Measurements from ENCODE around the gene MAP2K3. TPM values are rescaled to one million over a fixed set of nuclear protein-coding genes. Genes with fewer than 3 reads are reported as not detected.

MAP2K3 gene
- total RNA-seq, 4 donors from 2014 or later = 44.4 to 148 (median 59.6) TPM

GRCh38 chr17:21279198-21279535 lies 5.3 kb upstream of the MAP2K3 start:
- TF ChIP-seq CTCF (IDR thresholded peaks at IDR 0.05) = no peak
- no peak for TF ChIP-seq EP300 (IDR thresholded peaks at IDR 0.05; ENCODE audit: low read depth)
- intact Hi-C loops (cut with DNase I; ENCODE audit: low total_unique reads) (no loop called here), in situ Hi-C loops (cut with MboI; ENCODE audit: low pct_ligation_motif_present in 1 of 4, low pct_unique_long_range_greater_than_20kb in 1 of 4, low sequenced_read_pairs in 3 of 4) (loop anchor here in 2 of 4 donors (10.0 kb wide), 1 partner anchor 64 kb away; the partner anchor contains the start of gene TMEM11 (in 2 of the 2))
- Histone ChIP-seq H3K4me3 (no peak overlapping the region), H3K9me3 (no peaks in the 10 kb centered on the region), H3K27me3 (no peaks in the 10 kb centered on the region), H3K4me1 (peaks cover 6 to 33% (median 22%) of the 10 kb centered on the region in 4 donors), H3K27ac (peak overlapping the region in 1 of 4 donors; percentile 39), H3K36me3 (no peaks in the 10 kb centered on the region)
- WGBS, 2 donors (ENCODE audit: low coverage in 1 of 2) = 75 to 83% methylated on average over 6 of the region's 6 CpGs
- DNase-seq = no peak

- Histone ChIP-seq H3K27me3 (no peaks in the 10 kb centered on the region), H3K27ac (no peak overlapping the region), H3K4me3 (no peak overlapping the region), H3K9me3 (no peaks in the 10 kb centered on the region), H3K36me3 (no peaks in the 10 kb centered on the region), H3K4me1 (peaks cover 6 to 33% (median 23%) of the 10 kb centered on the region in 4 donors)
- DNase-seq = no peak
- intact Hi-C loops (cut with DNase I; ENCODE audit: low total_unique reads) = no loop called here
- TF ChIP-seq POLR2A (IDR thresholded peaks at IDR 0.05) = no peak
- no peak for TF ChIP-seq EP300 (IDR thresholded peaks at IDR 0.05; ENCODE audit: low read depth)
- no peak for TF ChIP-seq CTCF (IDR thresholded peaks at IDR 0.05)
- no peak for TF ChIP-seq POLR2AphosphoS5 (IDR thresholded peaks at IDR 0.05)
- 70 to 85% methylated on average over 2 to 6 of the region's 6 CpGs for WGBS, 2 donors (ENCODE audit: low coverage in 1 of 2)
- in situ Hi-C loops (cut with MboI; ENCODE audit: low pct_ligation_motif_present in 1 of 4, low pct_unique_long_range_greater_than_20kb in 1 of 4, low sequenced_read_pairs in 3 of 4) = loop anchor here in 2 of 4 donors (10.0 kb wide), 1 partner anchor 65 kb away; the partner anchor contains the start of gene TMEM11 (in 2 of the 2)
These were observed 4.9 kb upstream of the MAP2K3 start for GRCh38 chr17:21279582-21279981.

GRCh38 chr17:21280081-21280518 lies 4.4 kb upstream of the MAP2K3 start:
- TF ChIP-seq POLR2AphosphoS5 (IDR thresholded peaks at IDR 0.05) = no peak
- peak; percentile 95 to 98 (median 96) for TF ChIP-seq CTCF (IDR thresholded peaks at IDR 0.05)
- no peak for TF ChIP-seq EP300 (IDR thresholded peaks at IDR 0.05; ENCODE audit: low read depth)
- TF ChIP-seq POLR2A (IDR thresholded peaks at IDR 0.05) = no peak
- in situ Hi-C loops (cut with MboI; ENCODE audit: low pct_ligation_motif_present in 1 of 4, low pct_unique_long_range_greater_than_20kb in 1 of 4, low sequenced_read_pairs in 3 of 4) = no loop called here
- WGBS, 2 donors (ENCODE audit: low coverage in 1 of 2) = 22% methylated on average over 10 of the region's 10 CpGs; no CpG with 5 or more reads in 1 of the 2 donors
- no peaks in the 10 kb centered on the region for H3K36me3 ChIP-seq
- intact Hi-C loops (cut with DNase I; ENCODE audit: low total_unique reads) = loop anchor here (2.0 to 10.0 kb wide), 2 partner anchors 27 to 235 kb away; partner anchors contain the start of gene NATD1
- peaks cover 2 to 30% (median 22%) of the 10 kb centered on the region in 4 donors for H3K4me1 ChIP-seq
- no peak overlapping the region for H3K4me3 ChIP-seq
- peak; percentile 92 for DNase-seq
- no peaks in the 10 kb centered on the region for H3K27me3 ChIP-seq
- no peaks in the 10 kb centered on the region for H3K9me3 ChIP-seq
- no peak overlapping the region for H3K27ac ChIP-seq

GRCh38 chr17:21282231-21282630 lies 2.3 kb upstream of the MAP2K3 start:
- Histone ChIP-seq H3K4me1 (peaks cover 7 to 34% (median 25%) of the 10 kb centered on the region in 4 donors), H3K4me3 (no peak overlapping the region), H3K36me3 (no peaks in the 10 kb centered on the region), H3K27ac (peak overlapping the region; percentile 98 to 99 (median 98)), H3K27me3 (no peaks in the 10 kb centered on the region), H3K9me3 (no peaks in the 10 kb centered on the region)
- peak in 2 of 3 donors; percentile 12 to 14 for TF ChIP-seq POLR2AphosphoS5 (IDR thresholded peaks at IDR 0.05)
- no peak for TF ChIP-seq EP300 (IDR thresholded peaks at IDR 0.05; ENCODE audit: low read depth)
- no peak for TF ChIP-seq POLR2A (IDR thresholded peaks at IDR 0.05)
- DNase-seq = no peak
- in situ Hi-C loops (cut with MboI; ENCODE audit: low pct_ligation_motif_present in 1 of 4, low pct_unique_long_range_greater_than_20kb in 1 of 4, low sequenced_read_pairs in 3 of 4) = no loop called here
- intact Hi-C loops (cut with DNase I; ENCODE audit: low total_unique reads) = loop anchor here (10.0 kb wide), 1 partner anchor 233 kb away; no protein-coding TSS in a partner anchor
- WGBS, 2 donors (ENCODE audit: low coverage in 1 of 2) = 57 to 65% methylated on average over 5 of the region's 5 CpGs

All from transverse colon (tissue), 4 donors.